Neuronal stem cell (in vitro differentiated cells): ENCODE data around the gene BMPER.

Experiments used
- DNase-seq: peaks from one replicate; pipeline ENCODE4 v3.0.0-alpha.2; 2013; ENCODE audit warnings: low spot score
- H2AFZ ChIP-seq: one replicate; pipeline ENCODE4 v1.6.1; 2013; ENCODE audit warnings: mild to moderate bottlenecking, low read length, inconsistent platforms
- H2AK5ac ChIP-seq: 2 replicates; pipeline ENCODE4 v1.6.1; 2013; ENCODE audit warnings: low read depth, mild to moderate bottlenecking, inconsistent platforms, low read length, moderate library complexity, mixed read lengths
- H2BK120ac ChIP-seq: 2 replicates; pipeline ENCODE4 v1.6.1; 2013; ENCODE audit warnings: low read depth, mild to moderate bottlenecking, inconsistent platforms, low read length, moderate library complexity, mixed read lengths
- H2BK12ac ChIP-seq: one replicate; pipeline ENCODE4 v1.6.1; 2013; ENCODE audit warnings: low read length, inconsistent platforms
- H2BK15ac ChIP-seq: 2 replicates; pipeline ENCODE4 v1.6.1; 2013; ENCODE audit warnings: mild to moderate bottlenecking, low read length, inconsistent platforms, mixed read lengths
- H2BK5ac ChIP-seq: one replicate; pipeline ENCODE4 v1.6.1; 2013; ENCODE audit warnings: inconsistent platforms, mild to moderate bottlenecking, low read length, moderate library complexity
- H3K14ac ChIP-seq: one replicate; pipeline ENCODE4 v1.6.1; 2013; ENCODE audit warnings: low read length, inconsistent platforms
- H3K18ac ChIP-seq: 2 replicates; pipeline ENCODE4 v1.6.1; 2013; ENCODE audit warnings: low read length, inconsistent platforms
- H3K23ac ChIP-seq: 2 replicates; pipeline ENCODE4 v1.6.1; 2013; ENCODE audit warnings: low read depth, mild to moderate bottlenecking, mixed read lengths, low read length, inconsistent platforms; ENCODE audit not compliant: poor library complexity
- H3K27ac ChIP-seq: replicated peaks from 3 replicates; pipeline ENCODE4 v1.5.1; 2013; ENCODE audit warnings: low read length, inconsistent platforms
- H3K27me3 ChIP-seq, 3 experiments: 2 replicates each; pipeline ENCODE4 v1.6.1; 2013; ENCODE audit warnings: low read length in 3 of 3, mild to moderate bottlenecking in 2 of 3, inconsistent platforms in 1 of 3, low read depth in 1 of 3, mixed read lengths in 1 of 3, moderate library complexity in 1 of 3; ENCODE audit not compliant: control insufficient read depth in 3 of 3, insufficient read depth in 3 of 3
- H3K36me3 ChIP-seq, 2 donors: replicated peaks in 1 of 2; 2 replicates each; pipeline ENCODE4 v1.6.1; 2013; ENCODE audit warnings: low read length in 2 of 2; ENCODE audit not compliant: control insufficient read depth in 2 of 2, insufficient read depth in 2 of 2
- H3K4ac ChIP-seq: 2 replicates; pipeline ENCODE4 v1.6.1; 2013; ENCODE audit warnings: inconsistent platforms, mild to moderate bottlenecking, low read length, moderate library complexity
- H3K4me1 ChIP-seq, 2 donors: 1 replicate in 1 of 2; 2 replicates in 1 of 2; pipeline ENCODE4 v1.6.1; 2013; ENCODE audit warnings: low read length in 2 of 2, low read depth in 1 of 2; ENCODE audit not compliant: control insufficient read depth in 2 of 2, insufficient read depth in 1 of 2
- H3K4me2 ChIP-seq: one replicate; pipeline ENCODE4 v1.6.1; 2013; ENCODE audit warnings: mild to moderate bottlenecking, low read length, inconsistent platforms; ENCODE audit not compliant: insufficient read depth, poor library complexity, severe bottlenecking
- H3K4me3 ChIP-seq, 2 donors: 2 replicates each; pipeline ENCODE4 v1.5.1; 2013; ENCODE audit warnings: low read length in 2 of 2, mild to moderate bottlenecking in 2 of 2, inconsistent platforms in 1 of 2, moderate library complexity in 1 of 2
- H3K79me1 ChIP-seq: one replicate; pipeline ENCODE4 v1.6.1; 2013; ENCODE audit warnings: low read depth, mild to moderate bottlenecking, inconsistent platforms, low read length, moderate library complexity
- H3K9ac ChIP-seq: one replicate; pipeline ENCODE4 v1.6.1; 2013; ENCODE audit warnings: mild to moderate bottlenecking, low read depth, low read length, inconsistent platforms; ENCODE audit not compliant: poor library complexity
- H3K9me3 ChIP-seq, 2 donors: replicated peaks in 1 of 2; 2 replicates each; pipeline versions ENCODE3 to v1.6.1; 2013; ENCODE audit warnings: low read length in 2 of 2, mild to moderate bottlenecking in 2 of 2, inconsistent platforms in 1 of 2, low read depth in 1 of 2, mixed read lengths in 1 of 2, moderate library complexity in 1 of 2; ENCODE audit not compliant: control insufficient read depth in 2 of 2, insufficient read depth in 1 of 2
- H4K8ac ChIP-seq: one replicate; pipeline ENCODE4 v1.6.1; 2013; ENCODE audit warnings: low read depth, mild to moderate bottlenecking, inconsistent platforms, low read length, moderate library complexity
- H4K91ac ChIP-seq: one replicate; pipeline ENCODE4 v1.6.1; 2013; ENCODE audit warnings: low read length, low read depth, mild to moderate bottlenecking, inconsistent platforms; ENCODE audit not compliant: poor library complexity
- WGBS, 2 donors: extraction: QIAGEN DNeasy Blood & Tissue Kit; methylation state at CpG; one replicate each; pipeline ENCODE4 v1.1.7; 2013; ENCODE audit warnings: missing lambda C conversion rate in 2 of 2, mixed read lengths in 1 of 2; ENCODE audit not compliant: insufficient read length in 2 of 2, insufficient replicate concordance in 1 of 2; ENCODE audit errors: extremely low coverage in 2 of 2; 5-methylcytosine and 5-hydroxymethylcytosine counted together

The BMPER gene

DNA sequence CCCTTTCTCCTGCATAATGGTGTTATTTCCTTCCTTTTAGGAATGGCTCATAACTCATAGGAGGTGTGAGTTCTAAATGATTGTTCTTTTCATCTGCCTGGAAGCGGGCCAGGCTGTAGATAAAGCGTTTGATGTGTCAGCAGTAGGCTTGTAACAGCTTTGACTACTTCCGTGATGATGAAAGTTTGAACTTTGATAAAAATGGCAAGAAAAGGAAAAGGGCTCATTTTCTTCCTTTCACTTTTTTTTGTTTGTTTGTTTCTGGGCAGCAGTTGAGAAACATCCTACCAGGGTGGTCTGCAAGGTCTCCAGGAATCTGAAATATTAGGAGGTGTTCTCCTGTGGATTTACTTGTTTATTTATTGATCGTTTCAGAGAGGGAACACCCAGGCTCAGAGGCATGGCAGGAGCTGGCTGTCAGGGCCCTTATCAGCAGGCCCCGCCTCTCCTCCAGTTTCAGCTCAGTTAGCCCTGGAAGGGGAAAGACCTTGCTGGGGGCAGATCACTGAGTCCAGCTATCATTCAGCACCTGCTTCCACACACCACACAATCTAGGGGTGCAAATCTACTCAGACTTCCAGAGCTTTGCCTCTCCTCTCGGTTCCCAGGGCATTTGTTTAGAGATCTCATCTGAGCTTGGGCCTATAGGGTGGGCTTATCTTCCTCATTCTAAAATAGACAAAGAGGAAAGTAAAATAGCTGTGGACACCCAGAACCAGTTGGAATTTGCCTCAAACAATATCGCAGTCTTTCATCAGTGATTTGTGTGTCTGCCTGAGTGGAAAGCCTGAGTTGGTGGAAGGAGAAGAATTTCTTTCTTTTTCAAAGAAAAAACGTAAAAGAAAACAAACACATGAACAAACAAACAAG, 130.9 kb downstream of the BMPER start:
- Histone ChIP-seq H3K23ac (no peak overlapping the region), H2BK120ac (no peak overlapping the region), H3K4ac (no peak overlapping the region), H4K91ac (no peak overlapping the region), H3K9ac (no peak overlapping the region), H2AFZ (peak overlapping the region; percentile 2), H4K8ac (no peak overlapping the region), H3K27me3 (no peaks in the 10 kb centered on the region), H3K36me3 (no peaks in the 10 kb centered on the region), H3K4me3 (no peak overlapping the region), H3K79me1 (no peaks in the 10 kb centered on the region), H2AK5ac (no peak overlapping the region), H3K27ac (no peak overlapping the region), H3K4me2 (no peak overlapping the region), H3K9me3 (no peaks in the 10 kb centered on the region), H3K18ac (no peak overlapping the region), H2BK12ac (no peak overlapping the region), H2BK15ac (no peak overlapping the region), H3K4me1 (peaks cover 0 to 6% of the 10 kb centered on the region in 2 donors), H2BK5ac (no peak overlapping the region), H3K14ac (no peak overlapping the region)
- no peak for DNase-seq
- WGBS, 2 donors = no CpG with 5 or more reads among the region's 8 CpGs

GRCh38 chr7:34036972-34037792, 131.8 kb downstream of the BMPER start:
- Histone ChIP-seq H3K4me3 (no peak overlapping the region), H4K8ac (no peak overlapping the region), H2AK5ac (no peak overlapping the region), H4K91ac (no peak overlapping the region), H3K36me3 (no peaks in the 10 kb centered on the region), H3K27me3 (no peaks in the 10 kb centered on the region), H3K9ac (no peak overlapping the region), H3K14ac (no peak overlapping the region), H3K79me1 (no peaks in the 10 kb centered on the region), H3K9me3 (no peaks in the 10 kb centered on the region), H3K4me1 (peaks cover 0 to 6% of the 10 kb centered on the region in 2 donors), H2AFZ (no peak overlapping the region), H2BK5ac (no peak overlapping the region), H3K18ac (no peak overlapping the region), H3K4me2 (no peak overlapping the region), H2BK15ac (no peak overlapping the region), H3K27ac (no peak overlapping the region), H3K4ac (no peak overlapping the region), H3K23ac (no peak overlapping the region), H2BK120ac (no peak overlapping the region), H2BK12ac (no peak overlapping the region)
- no peak for DNase-seq
- no CpG with 5 or more reads among the region's 10 CpGs for WGBS, 2 donors

- no peak overlapping the region for H3K4me2 ChIP-seq
These were observed 133.6 kb downstream of the BMPER start for GRCh38 chr7:34038816-34039470.

DNA sequence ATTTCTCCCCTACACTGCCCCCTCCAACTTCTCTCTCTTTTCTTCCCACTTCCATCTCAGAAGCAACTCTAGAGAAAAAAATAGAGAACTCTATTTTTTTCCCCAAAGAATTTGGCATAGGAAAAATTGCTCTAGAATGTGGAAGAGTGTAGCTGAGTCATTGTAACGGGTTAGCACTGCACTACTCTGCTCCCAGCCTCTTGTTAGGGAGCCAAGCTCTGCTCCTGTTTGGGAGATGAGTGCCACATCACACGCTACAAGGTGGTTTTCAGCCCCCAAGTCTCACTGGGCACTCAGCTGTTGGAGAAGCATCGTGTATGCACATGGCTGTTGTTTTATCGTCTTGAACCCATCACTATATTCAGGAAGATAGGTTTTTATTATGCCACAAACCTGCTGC, 136.4 kb downstream of the BMPER start:
- H4K8ac ChIP-seq = no peak overlapping the region
- no peak overlapping the region for H3K4me3 ChIP-seq
- no peak for DNase-seq
- no peak overlapping the region for H3K4ac ChIP-seq
- H2AFZ ChIP-seq = no peak overlapping the region
- no peak overlapping the region for H3K4me2 ChIP-seq
- H2BK15ac ChIP-seq = no peak overlapping the region
- H3K27ac ChIP-seq = no peak overlapping the region
- H3K27me3 ChIP-seq = no peaks in the 10 kb centered on the region
- no peak overlapping the region for H3K23ac ChIP-seq
- H3K4me1 ChIP-seq = no peaks in the 10 kb centered on the region
- no peak overlapping the region for H4K91ac ChIP-seq
- no CpG with 5 or more reads among the region's 4 CpGs for WGBS, 2 donors
- H3K18ac ChIP-seq = no peak overlapping the region
- no peak overlapping the region for H2BK120ac ChIP-seq
- H3K14ac ChIP-seq = no peak overlapping the region
- H2BK5ac ChIP-seq = no peak overlapping the region
- H3K9ac ChIP-seq = no peak overlapping the region
- H3K9me3 ChIP-seq = no peaks in the 10 kb centered on the region
- no peaks in the 10 kb centered on the region for H3K79me1 ChIP-seq
- no peak overlapping the region for H2AK5ac ChIP-seq
- H2BK12ac ChIP-seq = no peak overlapping the region
- H3K36me3 ChIP-seq = no peaks in the 10 kb centered on the region

More at GRCh38 chr7:34038816-34039470, 133.6 kb downstream of the BMPER start:
- H3K27me3 ChIP-seq = no peaks in the 10 kb centered on the region
- no CpG with 5 or more reads among the region's 3 CpGs for WGBS, 2 donors
- H4K8ac ChIP-seq = no peak overlapping the region
- DNase-seq = no peak
- H2AFZ ChIP-seq = no peak overlapping the region
- no peaks in the 10 kb centered on the region for H3K9me3 ChIP-seq
- H3K4me1 ChIP-seq = peaks cover 0 to 6% of the 10 kb centered on the region in 2 donors
- H3K79me1 ChIP-seq = no peaks in the 10 kb centered on the region
- H2BK15ac ChIP-seq = no peak overlapping the region
- no peak overlapping the region for H2AK5ac ChIP-seq
- no peak overlapping the region for H3K9ac ChIP-seq
- H3K18ac ChIP-seq = no peak overlapping the region
- no peak overlapping the region for H2BK120ac ChIP-seq
- no peaks in the 10 kb centered on the region for H3K36me3 ChIP-seq
- H2BK5ac ChIP-seq = no peak overlapping the region
- no peak overlapping the region for H3K23ac ChIP-seq
- no peak overlapping the region for H3K4ac ChIP-seq
- H2BK12ac ChIP-seq = no peak overlapping the region
- H4K91ac ChIP-seq = no peak overlapping the region
- no peak overlapping the region for H3K27ac ChIP-seq
- H3K4me3 ChIP-seq = no peak overlapping the region
- H3K14ac ChIP-seq = no peak overlapping the region
